Measurements from ENCODE around the gene MCF2.

The MCF2 gene

GRCh38 chrX:139585613-139586012 lies 122.4 kb downstream of the MCF2 start:
- FAIRE-seq (no peak), DNase-seq (ENCODE audit: low spot score) (no peak)

- DNase-seq (ENCODE audit: low spot score): no peak
- FAIRE-seq: no peak
Measured at GRCh38 chrX:139581068-139581467, 126.9 kb downstream of the MCF2 start.

- no peak for FAIRE-seq
- no peak for DNase-seq (ENCODE audit: low spot score)
Measured at GRCh38 chrX:139566981-139567380, 141.0 kb downstream of the MCF2 start.

GRCh38 chrX:139563251-139563650 lies 144.7 kb downstream of the MCF2 start:
- peak; percentile 5 for DNase-seq (ENCODE audit: low spot score)
- no peak for FAIRE-seq

- FAIRE-seq (no peak), DNase-seq (ENCODE audit: low spot score) (no peak)
Measured at GRCh38 chrX:139560221-139560620, 147.7 kb downstream of the MCF2 start.

- DNase-seq (ENCODE audit: low spot score) (peak; percentile 6), FAIRE-seq (no peak)
Measured at GRCh38 chrX:139559383-139560042, 148.5 kb downstream of the MCF2 start.

GRCh38 chrX:139554991-139555675 lies 152.8 kb downstream of the MCF2 start:
- FAIRE-seq: no peak
- DNase-seq (ENCODE audit: low spot score): no peak

- no peak for DNase-seq (ENCODE audit: low spot score)
Measured at GRCh38 chrX:139554376-139554775, 153.6 kb downstream of the MCF2 start.

GRCh38 chrX:139544591-139544990 lies 163.4 kb downstream of the MCF2 start:
- no peak for FAIRE-seq
- no peak for DNase-seq (ENCODE audit: low spot score)

More at GRCh38 chrX:139554376-139554775, 153.6 kb downstream of the MCF2 start:
- FAIRE-seq: no peak

- FAIRE-seq (no peak), DNase-seq (ENCODE audit: low spot score) (no peak)
Measured at GRCh38 chrX:139543920-139544319, 164.0 kb downstream of the MCF2 start.

GRCh38 chrX:139542652-139543051 lies 165.3 kb downstream of the MCF2 start:
- DNase-seq (ENCODE audit: low spot score) (no peak), FAIRE-seq (no peak)

- DNase-seq (ENCODE audit: low spot score) (no peak), FAIRE-seq (no peak)
Measured at GRCh38 chrX:139538907-139539790, 168.8 kb downstream of the MCF2 start.

GRCh38 chrX:139533444-139533843 lies 174.5 kb downstream of the MCF2 start:
- FAIRE-seq (no peak), DNase-seq (ENCODE audit: low spot score) (no peak)

- FAIRE-seq: no peak
- no peak for DNase-seq (ENCODE audit: low spot score)
Measured at GRCh38 chrX:139532834-139533233, 175.1 kb downstream of the MCF2 start.
